ENCODE results near the gene GPD1. TPM values are rescaled to one million over a fixed set of nuclear protein-coding genes. Genes with fewer than 3 reads are reported as not detected.
A peak's percentile ranks its signal among the peaks of the same experiment; 100 is the strongest.

Gene GPD1
- total RNA-seq, 2 experiments from 2014 or later = 0.25 to 0.37 TPM

DNA sequence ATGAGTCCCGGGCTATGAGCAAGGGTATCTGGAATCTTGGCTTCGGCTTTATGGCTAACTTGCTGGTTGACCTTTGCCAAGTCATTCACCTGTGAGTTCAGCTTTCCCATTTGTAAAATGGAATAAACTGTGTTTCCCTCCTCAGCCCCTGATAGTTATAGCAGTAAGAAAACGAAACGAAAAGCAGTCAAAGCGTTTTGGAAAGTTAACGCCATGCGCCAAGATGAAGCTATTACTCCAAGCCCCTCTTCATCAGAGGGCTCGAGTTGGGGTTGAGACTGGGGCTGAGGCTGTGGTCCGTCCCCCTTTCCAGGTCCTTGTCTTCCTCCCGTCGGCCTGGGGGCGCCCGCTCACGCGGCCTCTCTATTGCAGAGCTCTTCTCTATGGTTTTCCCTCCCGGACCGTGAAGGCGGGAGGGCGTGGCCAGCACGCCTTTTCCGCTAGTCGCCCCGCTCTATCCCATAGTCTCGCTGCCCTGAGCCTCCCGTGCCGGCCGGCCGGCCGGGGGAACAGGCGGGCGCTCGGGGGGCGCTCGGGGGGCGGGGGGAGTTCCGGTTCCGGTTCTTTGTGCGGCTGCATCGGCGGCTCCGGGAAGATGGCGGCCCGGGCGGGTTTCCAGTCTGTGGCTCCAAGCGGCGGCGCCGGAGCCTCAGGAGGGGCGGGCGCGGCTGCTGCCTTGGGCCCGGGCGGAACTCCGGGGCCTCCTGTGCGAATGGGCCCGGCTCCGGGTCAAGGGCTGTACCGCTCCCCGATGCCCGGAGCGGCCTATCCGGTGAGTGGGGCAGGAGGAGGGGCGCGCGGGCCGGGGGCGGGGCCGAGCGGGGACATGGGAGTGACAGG is 18.8 kb upstream of the GPD1 start, which contains the start of gene SMARCD1:
Gene SMARCD1 (plus strand): TSS at position 568 of the 840 bp plus-strand sequence. CDS start 28 bp downstream, at position 596.
- POLR2A ChIA-PET = interaction anchor here (0.6 to 2.4 kb wide), 7 partner anchors 25 to 344 kb away, joined by 3 to 31 read pairs (median 7); partner anchors contain the start of genes CERS5, COX14 and RACGAP1
- ATAC-seq (peak; percentile 90), DNase-seq (peak; percentile 91)
- H3K9me3 Mint-ChIP-seq (ENCODE audit: low read depth) = no peaks in the 10 kb centered on the region
- intact Hi-C loops (cut with DNase I, micrococcal nuclease) = loop anchor here (1.0 to 10.0 kb wide), 9 partner anchors 26 to 679 kb away; partner anchors contain the start of genes CERS5 (in 2 of the 2), LARP4 (in 2 of the 2), ATF1 (in 1 of the 2) and RACGAP1 (in 1 of the 2)
- peaks cover 19% of the 10 kb centered on the region for H3K36me3 Mint-ChIP-seq (ENCODE audit: low read depth)
- peak within 1 kb of the TSS; percentile 85 for H3K4me3 Mint-ChIP-seq
- H3K4me1 Mint-ChIP-seq = peaks cover 36% of the 10 kb centered on the region
- H3K27me3 Mint-ChIP-seq = no peaks in the 10 kb centered on the region
- CTCF ChIA-PET = interaction anchor here (0.5 to 8.5 kb wide), 25 partner anchors 9 to 1986 kb away, joined by 3 to 146 read pairs (median 4); partner anchors contain the start of genes CERS5, COX14, GPD1 and RACGAP1
- H3K27ac Mint-ChIP-seq = peak within 1 kb of the TSS; percentile 96

GRCh38 chr12:50085615-50086072 is 18.2 kb upstream of the GPD1 start:
- CTCF ChIA-PET = interaction anchor here (0.6 to 8.5 kb wide), 14 partner anchors 9 to 1985 kb away, joined by 3 to 146 read pairs (median 6); partner anchors contain the start of genes CERS5, COX14 and GPD1
- peak overlapping the region; percentile 72 for H3K27ac Mint-ChIP-seq
- no peaks in the 10 kb centered on the region for H3K9me3 Mint-ChIP-seq (ENCODE audit: low read depth)
- peaks cover 36% of the 10 kb centered on the region for H3K4me1 Mint-ChIP-seq
- DNase-seq (no peak), ATAC-seq (peak; percentile 2)
- H3K4me3 Mint-ChIP-seq = peak overlapping the region; percentile 85
- intact Hi-C loops (cut with DNase I, micrococcal nuclease) = loop anchor here (1.0 to 10.0 kb wide), 9 partner anchors 26 to 679 kb away; partner anchors contain the start of genes CERS5 (in 2 of the 2), LARP4 (in 2 of the 2), ATF1 (in 1 of the 2) and RACGAP1 (in 1 of the 2)
- H3K36me3 Mint-ChIP-seq (ENCODE audit: low read depth) = peaks cover 24% of the 10 kb centered on the region
- no peaks in the 10 kb centered on the region for H3K27me3 Mint-ChIP-seq
- POLR2A ChIA-PET = interaction anchor here (1.0 to 2.4 kb wide), 2 partner anchors 26 to 345 kb away, joined by 3 to 31 read pairs; partner anchors contain the start of gene COX14

- ATAC-seq (no peak), DNase-seq (no peak)
- POLR2A ChIA-PET = interaction anchor here (2.4 kb wide), 1 partner anchor 26 kb away, joined by 31 read pairs; the partner anchor contains the start of gene COX14
- Mint-ChIP-seq H3K9me3 (ENCODE audit: low read depth) (no peaks in the 10 kb centered on the region), H3K4me3 (peak overlapping the region; percentile 85), H3K36me3 (ENCODE audit: low read depth) (peaks cover 26% of the 10 kb centered on the region), H3K27ac (peak overlapping the region; percentile 72), H3K4me1 (peaks cover 36% of the 10 kb centered on the region), H3K27me3 (no peaks in the 10 kb centered on the region)
- intact Hi-C loops (cut with DNase I, micrococcal nuclease) = loop anchor here in 1 of 2 experiments (10.0 kb wide), 1 partner anchor 229 kb away; no protein-coding TSS in a partner anchor
- CTCF ChIA-PET = interaction anchor here (0.6 to 8.5 kb wide), 7 partner anchors 10 to 90 kb away, joined by 3 to 146 read pairs (median 11); partner anchors contain the start of genes CERS5, COX14 and GPD1
These were observed 17.7 kb upstream of the GPD1 start for GRCh38 chr12:50086148-50086547.

GRCh38 chr12:50087151-50087550 is 16.7 kb upstream of the GPD1 start:
- H3K4me1 Mint-ChIP-seq = peaks cover 36% of the 10 kb centered on the region
- no peaks in the 10 kb centered on the region for H3K9me3 Mint-ChIP-seq (ENCODE audit: low read depth)
- no peak overlapping the region for H3K4me3 Mint-ChIP-seq
- DNase-seq = no peak
- ChIA-PET POLR2A (interaction anchor here (0.7 to 1.7 kb wide), 3 partner anchors 25 to 418 kb away, joined by 3 to 7 read pairs (median 3); partner anchors contain the start of genes COX14 and RACGAP1), CTCF (interaction anchor here (0.6 to 8.5 kb wide), 14 partner anchors 10 to 159 kb away, joined by 3 to 146 read pairs (median 4); partner anchors contain the start of genes CERS5, COX14 and RACGAP1)
- peak overlapping the region; percentile 81 for H3K27ac Mint-ChIP-seq
- H3K27me3 Mint-ChIP-seq = no peaks in the 10 kb centered on the region
- intact Hi-C loops (cut with DNase I, micrococcal nuclease) = loop anchor here in 1 of 2 experiments (10.0 kb wide), 1 partner anchor 228 kb away; no protein-coding TSS in a partner anchor
- H3K36me3 Mint-ChIP-seq (ENCODE audit: low read depth) = peaks cover 34% of the 10 kb centered on the region
- no peak for ATAC-seq

- Mint-ChIP-seq H3K36me3 (ENCODE audit: low read depth) (peaks cover 34% of the 10 kb centered on the region), H3K9me3 (ENCODE audit: low read depth) (no peaks in the 10 kb centered on the region), H3K4me3 (no peak overlapping the region), H3K27ac (peak overlapping the region; percentile 81), H3K27me3 (no peaks in the 10 kb centered on the region), H3K4me1 (peaks cover 36% of the 10 kb centered on the region)
- ATAC-seq (peak; percentile 4), DNase-seq (no peak)
- ChIA-PET POLR2A (interaction anchor here (1.6 to 1.7 kb wide), 2 partner anchors 24 to 63 kb away, joined by 3 to 7 read pairs; partner anchors contain the start of genes COX14 and RACGAP1), CTCF (interaction anchor here (0.6 to 8.5 kb wide), 15 partner anchors 11 to 124 kb away, joined by 3 to 146 read pairs (median 5); partner anchors contain the start of genes CERS5 and COX14)
- intact Hi-C loops (cut with DNase I, micrococcal nuclease) = loop anchor here (1.0 to 10.0 kb wide), 4 partner anchors 87 to 227 kb away; no protein-coding TSS in a partner anchor
These were observed 15.8 kb upstream of the GPD1 start for GRCh38 chr12:50087995-50088394.

GRCh38 chr12:50088577-50089335 is 15.1 kb upstream of the GPD1 start:
- intact Hi-C loops (cut with DNase I, micrococcal nuclease) = loop anchor here (1.0 to 10.0 kb wide), 4 partner anchors 87 to 226 kb away; no protein-coding TSS in a partner anchor
- Mint-ChIP-seq H3K27me3 (no peaks in the 10 kb centered on the region), H3K4me1 (peaks cover 31% of the 10 kb centered on the region), H3K36me3 (ENCODE audit: low read depth) (peaks cover 31% of the 10 kb centered on the region), H3K27ac (peak overlapping the region; percentile 81), H3K9me3 (ENCODE audit: low read depth) (no peaks in the 10 kb centered on the region), H3K4me3 (no peak overlapping the region)
- CTCF ChIA-PET = interaction anchor here (0.6 to 8.5 kb wide), 20 partner anchors 10 to 226 kb away, joined by 3 to 146 read pairs (median 5); partner anchors contain the start of genes CERS5 and COX14
- ATAC-seq = peak; percentile 54
- DNase-seq = peak; percentile 73
- POLR2A ChIA-PET = interaction anchor here (1.6 to 1.7 kb wide), 2 partner anchors 23 to 63 kb away, joined by 3 to 7 read pairs; partner anchors contain the start of genes COX14 and RACGAP1

DNA sequence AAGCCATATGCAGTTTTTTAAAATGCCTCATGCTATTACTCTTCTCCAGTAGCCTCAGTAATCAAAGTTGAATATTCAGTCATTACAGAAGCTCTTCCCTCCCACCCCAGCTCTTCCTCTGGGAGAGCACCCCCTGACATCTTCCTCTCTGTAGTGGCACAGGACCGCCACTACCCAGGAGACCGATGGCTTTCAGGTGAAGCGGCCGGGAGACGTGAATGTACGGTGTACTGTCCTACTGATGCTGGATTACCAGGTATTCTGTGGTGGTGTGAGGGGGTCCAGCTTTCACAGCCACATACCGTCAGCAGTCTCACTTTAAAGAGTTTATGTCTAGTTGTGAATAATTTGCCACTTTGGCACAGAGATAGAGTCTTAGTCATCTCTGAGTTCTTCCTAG is 14.1 kb upstream of the GPD1 start:
- ChIA-PET POLR2A (no interaction called here), CTCF (interaction anchor here (0.8 to 8.5 kb wide), 18 partner anchors 11 to 225 kb away, joined by 3 to 146 read pairs (median 4); partner anchors contain the start of gene COX14)
- Mint-ChIP-seq H3K4me1 (peaks cover 29% of the 10 kb centered on the region), H3K9me3 (ENCODE audit: low read depth) (no peaks in the 10 kb centered on the region), H3K27ac (no peak overlapping the region), H3K4me3 (no peak overlapping the region), H3K36me3 (ENCODE audit: low read depth) (peaks cover 35% of the 10 kb centered on the region), H3K27me3 (no peaks in the 10 kb centered on the region)
- ATAC-seq (no peak), DNase-seq (no peak)
- intact Hi-C loops (cut with DNase I, micrococcal nuclease) = loop anchor here (2.0 to 10.0 kb wide), 2 partner anchors 225 kb away; no protein-coding TSS in a partner anchor

GRCh38 chr12:50090391-50090790 is 13.4 kb upstream of the GPD1 start:
- no peak overlapping the region for H3K4me3 Mint-ChIP-seq
- ATAC-seq (no peak), DNase-seq (no peak)
- CTCF ChIA-PET = interaction anchor here (0.8 to 8.5 kb wide), 9 partner anchors 12 to 87 kb away, joined by 3 to 146 read pairs (median 5); partner anchors contain the start of gene COX14
- H3K4me1 Mint-ChIP-seq = peaks cover 27% of the 10 kb centered on the region
- POLR2A ChIA-PET = no interaction called here
- no peaks in the 10 kb centered on the region for H3K27me3 Mint-ChIP-seq
- intact Hi-C loops (cut with DNase I, micrococcal nuclease) = no loop called here
- H3K9me3 Mint-ChIP-seq (ENCODE audit: low read depth) = no peaks in the 10 kb centered on the region
- no peak overlapping the region for H3K27ac Mint-ChIP-seq
- H3K36me3 Mint-ChIP-seq (ENCODE audit: low read depth) = peaks cover 40% of the 10 kb centered on the region

GRCh38 chr12:50097952-50098351 is 5.9 kb upstream of the GPD1 start:
- Mint-ChIP-seq H3K4me3 (no peak overlapping the region), H3K27ac (no peak overlapping the region)
- CTCF ChIA-PET = interaction anchor here (1.2 to 7.2 kb wide), 2 partner anchors 13 to 78 kb away, joined by 3 to 58 read pairs; partner anchors contain the start of gene COX14

More at GRCh38 chr12:50097952-50098351, 5.9 kb upstream of the GPD1 start:
- Mint-ChIP-seq H3K27me3 (no peaks in the 10 kb centered on the region), H3K4me1 (no peaks in the 10 kb centered on the region), H3K36me3 (ENCODE audit: low read depth) (peaks cover 56% of the 10 kb centered on the region), H3K9me3 (ENCODE audit: low read depth) (no peaks in the 10 kb centered on the region)
- no peak for ATAC-seq
- POLR2A ChIA-PET = interaction anchor here (0.6 to 0.7 kb wide), 2 partner anchors 13 to 37 kb away, joined by 3 read pairs; no protein-coding TSS in a partner anchor
- no peak for DNase-seq
- intact Hi-C loops (cut with DNase I, micrococcal nuclease) = no loop called here

All from activated CD4-positive, alpha-beta T cell treated with anti-CD3 and anti-CD28 coated beads for 36 hours (primary cell).